Activated T-cell treated with anti-CD3 and anti-CD28 coated beads, Interleukin-2, amount 50 U/mL, for 4 hours (primary cell): ENCODE data around the gene RPS19BP1. TPM values are rescaled to one million over a fixed set of nuclear protein-coding genes. Genes with fewer than 3 reads are reported as not detected.

Experiments used
- ATAC-seq, 2 donors: fragments of 200-7000 bp; cut with Tn5 transposase; one replicate each; pipeline ENCODE4 v1.10.0; 2021
- DNase-seq: peaks from one replicate; pipeline ENCODE4 v3.0.0-alpha.2; 2020
- H3K27me3 Mint-ChIP-seq: one replicate; pipeline ENCODE4 v1.8.0; 2021; ENCODE audit warnings: low read depth, mixed read lengths
- H3K36me3 Mint-ChIP-seq: one replicate; pipeline ENCODE4 v1.8.0; 2022; ENCODE audit warnings: mixed read lengths; ENCODE audit not compliant: insufficient read depth
- H3K4me1 Mint-ChIP-seq: one replicate; pipeline ENCODE4 v1.8.0; 2021; ENCODE audit warnings: low read depth, mixed read lengths
- H3K4me3 Mint-ChIP-seq: one replicate; pipeline ENCODE4 v1.8.0; 2021; ENCODE audit warnings: mild to moderate bottlenecking, moderate library complexity, mixed read lengths
- H3K9me3 Mint-ChIP-seq: one replicate; pipeline ENCODE4 v1.8.0; 2021; ENCODE audit warnings: mixed read lengths
- total RNA-seq, 3 donors: library from RNA; stranded (reverse); gene quantifications; one replicate each; pipeline ENCODE4 v1.2.1, GENCODE V29; 2021

Gene RPS19BP1
- 100 to 1,000 TPM; 198 to 208 (median 201) TPM for total RNA-seq

- Mint-ChIP-seq H3K36me3 (peaks cover 23% of the 10 kb centered on the region), H3K4me1 (peaks cover 58% of the 10 kb centered on the region), H3K27me3 (no peaks in the 10 kb centered on the region), H3K9me3 (no peaks in the 10 kb centered on the region), H3K4me3 (peak within 1 kb of the TSS; percentile 97)
- ATAC-seq: peak; percentile 86
- DNase-seq: peak; percentile 99
Measured at GRCh38 chr22:39532215-39533073, at the start of gene RPS19BP1. TSS of gene RPS19BP1 (minus strand) at chr22:39532748. CDS start at chr22:39532738, 10 bp downstream.

GRCh38 chr22:39581303-39581702, 48.8 kb upstream of the RPS19BP1 start:
- H3K4me3 Mint-ChIP-seq: no peak overlapping the region
- DNase-seq (no peak), ATAC-seq (no peak)
- no peaks in the 10 kb centered on the region for H3K4me1 Mint-ChIP-seq
- H3K36me3 Mint-ChIP-seq: no peaks in the 10 kb centered on the region
- peaks cover 14% of the 10 kb centered on the region for H3K27me3 Mint-ChIP-seq
- H3K9me3 Mint-ChIP-seq: no peaks in the 10 kb centered on the region

GRCh38 chr22:39580795-39581194, 48.2 kb upstream of the RPS19BP1 start:
- H3K27me3 Mint-ChIP-seq: peaks cover 14% of the 10 kb centered on the region
- DNase-seq (no peak), ATAC-seq (no peak)
- H3K4me3 Mint-ChIP-seq: no peak overlapping the region
- no peaks in the 10 kb centered on the region for H3K4me1 Mint-ChIP-seq
- no peaks in the 10 kb centered on the region for H3K9me3 Mint-ChIP-seq
- H3K36me3 Mint-ChIP-seq: no peaks in the 10 kb centered on the region

- Mint-ChIP-seq H3K4me1 (no peaks in the 10 kb centered on the region), H3K36me3 (no peaks in the 10 kb centered on the region), H3K4me3 (no peak overlapping the region), H3K9me3 (no peaks in the 10 kb centered on the region), H3K27me3 (peaks cover 14% of the 10 kb centered on the region)
- DNase-seq (no peak), ATAC-seq (no peak)
Measured at GRCh38 chr22:39580006-39580441, 47.5 kb upstream of the RPS19BP1 start.

GRCh38 chr22:39577900-39578299, 45.4 kb upstream of the RPS19BP1 start:
- DNase-seq: no peak
- H3K4me3 Mint-ChIP-seq: no peak overlapping the region
- peaks cover 12% of the 10 kb centered on the region for H3K27me3 Mint-ChIP-seq
- no peaks in the 10 kb centered on the region for H3K9me3 Mint-ChIP-seq
- H3K36me3 Mint-ChIP-seq: no peaks in the 10 kb centered on the region
- H3K4me1 Mint-ChIP-seq: no peaks in the 10 kb centered on the region
- ATAC-seq: no peak

GRCh38 chr22:39577366-39577765, 44.8 kb upstream of the RPS19BP1 start:
- Mint-ChIP-seq H3K9me3 (no peaks in the 10 kb centered on the region), H3K4me1 (no peaks in the 10 kb centered on the region), H3K4me3 (no peak overlapping the region), H3K36me3 (no peaks in the 10 kb centered on the region), H3K27me3 (peaks cover 11% of the 10 kb centered on the region)
- no peak for ATAC-seq
- DNase-seq: no peak

- H3K27me3 Mint-ChIP-seq: peaks cover 7% of the 10 kb centered on the region
Measured at GRCh38 chr22:39576027-39576426, 43.5 kb upstream of the RPS19BP1 start.

GRCh38 chr22:39575552-39575825, 42.9 kb upstream of the RPS19BP1 start:
- DNase-seq (no peak), ATAC-seq (no peak)
- H3K36me3 Mint-ChIP-seq: no peaks in the 10 kb centered on the region
- H3K4me3 Mint-ChIP-seq: no peak overlapping the region
- H3K9me3 Mint-ChIP-seq: no peaks in the 10 kb centered on the region
- no peaks in the 10 kb centered on the region for H3K4me1 Mint-ChIP-seq
- peaks cover 6% of the 10 kb centered on the region for H3K27me3 Mint-ChIP-seq

More at GRCh38 chr22:39576027-39576426, 43.5 kb upstream of the RPS19BP1 start:
- no peaks in the 10 kb centered on the region for H3K9me3 Mint-ChIP-seq
- H3K36me3 Mint-ChIP-seq: no peaks in the 10 kb centered on the region
- DNase-seq (no peak), ATAC-seq (no peak)
- H3K4me3 Mint-ChIP-seq: no peak overlapping the region
- H3K4me1 Mint-ChIP-seq: no peaks in the 10 kb centered on the region

GRCh38 chr22:39574779-39575551, 42.4 kb upstream of the RPS19BP1 start:
- Mint-ChIP-seq H3K27me3 (peaks cover 6% of the 10 kb centered on the region), H3K4me3 (no peak overlapping the region), H3K9me3 (no peaks in the 10 kb centered on the region), H3K36me3 (no peaks in the 10 kb centered on the region), H3K4me1 (no peaks in the 10 kb centered on the region)
- no peak for DNase-seq
- no peak for ATAC-seq

GRCh38 chr22:39571538-39571937, 39.0 kb upstream of the RPS19BP1 start:
- H3K9me3 Mint-ChIP-seq: no peaks in the 10 kb centered on the region
- ATAC-seq (no peak), DNase-seq (no peak)

GRCh38 chr22:39570665-39571064, 38.1 kb upstream of the RPS19BP1 start, which contains the start of gene CACNA1I:
TSS of gene CACNA1I (plus strand) at chr22:39570753. CDS start at chr22:39570753, 0 bp downstream.
- no peaks in the 10 kb centered on the region for H3K9me3 Mint-ChIP-seq
- ATAC-seq (no peak), DNase-seq (no peak)
- H3K36me3 Mint-ChIP-seq: no peaks in the 10 kb centered on the region
- peaks cover 18% of the 10 kb centered on the region for H3K4me1 Mint-ChIP-seq
- no peaks in the 10 kb centered on the region for H3K27me3 Mint-ChIP-seq
- no peak within 1 kb of the TSS for H3K4me3 Mint-ChIP-seq

More at GRCh38 chr22:39571538-39571937, 39.0 kb upstream of the RPS19BP1 start:
- H3K4me1 Mint-ChIP-seq: peaks cover 16% of the 10 kb centered on the region
- no peaks in the 10 kb centered on the region for H3K27me3 Mint-ChIP-seq
- no peaks in the 10 kb centered on the region for H3K36me3 Mint-ChIP-seq
- no peak overlapping the region for H3K4me3 Mint-ChIP-seq

GRCh38 chr22:39570226-39570625, 37.7 kb upstream of the RPS19BP1 start:
- ATAC-seq (no peak), DNase-seq (no peak)
- H3K27me3 Mint-ChIP-seq: no peaks in the 10 kb centered on the region
- no peak overlapping the region for H3K4me3 Mint-ChIP-seq
- no peaks in the 10 kb centered on the region for H3K36me3 Mint-ChIP-seq
- no peaks in the 10 kb centered on the region for H3K9me3 Mint-ChIP-seq
- peaks cover 18% of the 10 kb centered on the region for H3K4me1 Mint-ChIP-seq

GRCh38 chr22:39569066-39569465, 36.5 kb upstream of the RPS19BP1 start:
- no peak for DNase-seq
- no peak overlapping the region for H3K4me3 Mint-ChIP-seq
- H3K4me1 Mint-ChIP-seq: peaks cover 18% of the 10 kb centered on the region
- no peaks in the 10 kb centered on the region for H3K36me3 Mint-ChIP-seq
- ATAC-seq: no peak
- no peaks in the 10 kb centered on the region for H3K9me3 Mint-ChIP-seq
- no peaks in the 10 kb centered on the region for H3K27me3 Mint-ChIP-seq

- Mint-ChIP-seq H3K9me3 (no peaks in the 10 kb centered on the region), H3K4me3 (no peak overlapping the region), H3K36me3 (no peaks in the 10 kb centered on the region), H3K4me1 (peaks cover 18% of the 10 kb centered on the region), H3K27me3 (no peaks in the 10 kb centered on the region)
- ATAC-seq (no peak), DNase-seq (no peak)
Measured at GRCh38 chr22:39568278-39568981, 35.9 kb upstream of the RPS19BP1 start.
